OCI-LY7 (cell line): ENCODE measurements around the gene SHROOM3.

Experiments used
- EZH2phosphoT487 ChIP-seq: fragments of 200-600 bp; sonication (generic); IDR thresholded peaks from 2 replicates; pipeline ENCODE4 v1.6.1; 2018; ENCODE audit warnings: low read depth, borderline replicate concordance, mild to moderate bottlenecking, mixed run types, antibody characterized with exemption, low read length, moderate library complexity, mixed read lengths
- TF ChIP-seq, protein P1 (sequence below): fragments of 200-600 bp; sonication (generic); conservative IDR thresholded peaks from 2 replicates; pipeline ENCODE4 v1.5.1; 2014; ENCODE audit warnings: mild to moderate bottlenecking, antibody characterized with exemption, low read length, moderate library complexity, mixed read lengths

DNA sequence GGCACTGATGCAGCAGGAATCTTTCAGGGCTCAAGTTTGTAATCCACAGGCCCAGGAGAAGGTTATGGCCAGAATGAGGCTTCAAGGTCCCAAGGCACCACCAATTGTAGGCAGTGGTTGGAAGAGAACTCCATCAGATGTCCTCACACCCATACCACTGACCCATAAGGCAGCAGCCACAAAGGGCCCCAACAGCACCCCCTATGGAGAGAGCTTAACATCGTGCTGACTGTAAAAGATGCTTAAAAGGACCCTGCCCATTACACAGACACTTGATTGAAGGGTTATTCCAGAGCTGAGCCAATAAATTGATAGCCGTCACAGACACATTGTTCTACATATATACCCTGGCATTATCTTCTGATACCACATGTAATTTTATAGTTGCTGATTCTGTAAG lies 349.2 kb downstream of the SHROOM3 start:
- TF ChIP-seq, protein P1, sequence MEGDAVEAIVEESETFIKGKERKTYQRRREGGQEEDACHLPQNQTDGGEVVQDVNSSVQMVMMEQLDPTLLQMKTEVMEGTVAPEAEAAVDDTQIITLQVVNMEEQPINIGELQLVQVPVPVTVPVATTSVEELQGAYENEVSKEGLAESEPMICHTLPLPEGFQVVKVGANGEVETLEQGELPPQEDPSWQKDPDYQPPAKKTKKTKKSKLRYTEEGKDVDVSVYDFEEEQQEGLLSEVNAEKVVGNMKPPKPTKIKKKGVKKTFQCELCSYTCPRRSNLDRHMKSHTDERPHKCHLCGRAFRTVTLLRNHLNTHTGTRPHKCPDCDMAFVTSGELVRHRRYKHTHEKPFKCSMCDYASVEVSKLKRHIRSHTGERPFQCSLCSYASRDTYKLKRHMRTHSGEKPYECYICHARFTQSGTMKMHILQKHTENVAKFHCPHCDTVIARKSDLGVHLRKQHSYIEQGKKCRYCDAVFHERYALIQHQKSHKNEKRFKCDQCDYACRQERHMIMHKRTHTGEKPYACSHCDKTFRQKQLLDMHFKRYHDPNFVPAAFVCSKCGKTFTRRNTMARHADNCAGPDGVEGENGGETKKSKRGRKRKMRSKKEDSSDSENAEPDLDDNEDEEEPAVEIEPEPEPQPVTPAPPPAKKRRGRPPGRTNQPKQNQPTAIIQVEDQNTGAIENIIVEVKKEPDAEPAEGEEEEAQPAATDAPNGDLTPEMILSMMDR: peak; percentile 44
- no peak for TF ChIP-seq EZH2phosphoT487
